T-helper 1 cell treated with Interleukin-12 subunit alpha and Interleukin-12 subunit beta and Interleukin-4 antibody, amounts not matched to agents 30 μg/mL and 1 μg/mL, for 36 hours (primary cell): ENCODE measurements around the gene CDK9.
"Not testable (repeated sequence)": the region's sequence is repeated elsewhere in the genome, so short reads cannot be mapped to it uniquely, and the experiment has no call there.

Experiments used
- H3K27ac Mint-ChIP-seq: one replicate; pipeline ENCODE4 v1.8.0; 2021; ENCODE audit warnings: mild to moderate bottlenecking, mixed read lengths
- H3K27me3 Mint-ChIP-seq: one replicate; pipeline ENCODE4 v1.8.0; 2021; ENCODE audit warnings: low read depth, mixed read lengths
- H3K36me3 Mint-ChIP-seq: one replicate; pipeline ENCODE4 v1.8.0; 2021; ENCODE audit warnings: low read depth, mixed read lengths
- H3K4me1 Mint-ChIP-seq: one replicate; pipeline ENCODE4 v1.8.0; 2021; ENCODE audit warnings: low read depth, mixed read lengths
- H3K4me3 Mint-ChIP-seq: one replicate; pipeline ENCODE4 v1.8.0; 2021; ENCODE audit warnings: mild to moderate bottlenecking, moderate library complexity, mixed read lengths
- H3K9me3 Mint-ChIP-seq: one replicate; pipeline ENCODE4 v1.8.0; 2021; ENCODE audit warnings: mixed read lengths

CDK9 gene

DNA sequence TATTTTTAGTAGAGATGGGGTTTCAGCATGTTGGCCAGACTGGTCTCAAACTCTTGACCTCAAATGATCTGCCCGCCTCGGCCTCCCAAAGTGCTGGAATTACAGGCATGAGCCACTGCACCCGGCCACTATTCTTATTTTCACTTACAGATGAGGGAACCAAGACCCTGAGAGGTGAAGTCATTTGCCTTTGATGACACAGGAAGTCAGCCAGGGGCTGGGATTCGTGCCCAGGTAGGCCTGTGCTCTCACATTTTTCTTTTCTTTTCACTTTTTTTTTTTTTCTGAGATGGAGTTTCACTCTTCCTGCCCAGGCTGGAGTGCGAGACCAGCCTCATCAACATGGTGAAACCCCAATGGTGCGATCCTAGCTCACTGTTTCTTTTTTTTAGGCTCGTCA, 46.4 kb downstream of the CDK9 start:
- peaks cover 15% of the 10 kb centered on the region for H3K36me3 Mint-ChIP-seq
- no peak overlapping the region for H3K4me3 Mint-ChIP-seq
- H3K27me3 Mint-ChIP-seq = no peaks in the 10 kb centered on the region
- H3K9me3 Mint-ChIP-seq = no peaks in the 10 kb centered on the region
- H3K27ac Mint-ChIP-seq = peak overlapping the region; percentile 3
- H3K4me1 Mint-ChIP-seq = peaks cover 3% of the 10 kb centered on the region

- Mint-ChIP-seq H3K4me3 (no peak overlapping the region), H3K36me3 (peaks cover 15% of the 10 kb centered on the region), H3K27ac (no peak overlapping the region), H3K9me3 (no peaks in the 10 kb centered on the region), H3K4me1 (peaks cover 3% of the 10 kb centered on the region), H3K27me3 (no peaks in the 10 kb centered on the region)
These were observed 47.7 kb downstream of the CDK9 start for GRCh38 chr9:127833555-127833954.

DNA sequence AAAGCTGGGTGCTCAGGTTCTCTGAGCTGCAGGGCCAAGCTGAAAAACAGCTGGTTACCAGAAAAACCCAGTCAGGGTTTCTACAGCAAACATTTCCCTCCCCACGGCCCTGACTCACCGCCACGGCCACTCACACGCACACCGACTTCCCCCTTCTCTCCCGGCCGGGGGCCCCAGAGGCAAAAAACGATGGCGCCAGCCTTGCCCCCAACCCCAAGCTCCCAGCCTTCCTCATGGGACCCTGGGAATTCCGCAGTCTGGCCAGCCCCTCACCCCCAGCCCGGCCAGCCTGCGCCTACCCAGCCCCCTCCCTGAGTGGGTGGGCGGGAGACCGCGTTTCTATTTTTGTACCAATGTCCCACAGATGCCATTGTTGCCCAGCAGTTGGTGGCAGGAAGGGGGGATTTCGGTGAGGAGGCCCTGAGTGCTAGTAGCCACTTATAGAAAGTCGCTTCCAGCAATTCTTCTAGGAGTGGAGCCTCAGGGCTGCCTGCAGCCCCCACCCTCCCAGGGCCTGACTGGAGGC, 50.2 kb downstream of the CDK9 start:
- H3K4me1 Mint-ChIP-seq = peaks cover 3% of the 10 kb centered on the region
- no peak overlapping the region for H3K4me3 Mint-ChIP-seq
- no peaks in the 10 kb centered on the region for H3K27me3 Mint-ChIP-seq
- no peak overlapping the region for H3K27ac Mint-ChIP-seq
- no peaks in the 10 kb centered on the region for H3K9me3 Mint-ChIP-seq
- H3K36me3 Mint-ChIP-seq = peaks cover 6% of the 10 kb centered on the region

GRCh38 chr9:127836561-127836960, 50.7 kb downstream of the CDK9 start:
- H3K4me1 Mint-ChIP-seq, H3K36me3 Mint-ChIP-seq, H3K27me3 Mint-ChIP-seq, H3K4me3 Mint-ChIP-seq, H3K9me3 Mint-ChIP-seq, H3K27ac Mint-ChIP-seq: not testable (repeated sequence)

DNA sequence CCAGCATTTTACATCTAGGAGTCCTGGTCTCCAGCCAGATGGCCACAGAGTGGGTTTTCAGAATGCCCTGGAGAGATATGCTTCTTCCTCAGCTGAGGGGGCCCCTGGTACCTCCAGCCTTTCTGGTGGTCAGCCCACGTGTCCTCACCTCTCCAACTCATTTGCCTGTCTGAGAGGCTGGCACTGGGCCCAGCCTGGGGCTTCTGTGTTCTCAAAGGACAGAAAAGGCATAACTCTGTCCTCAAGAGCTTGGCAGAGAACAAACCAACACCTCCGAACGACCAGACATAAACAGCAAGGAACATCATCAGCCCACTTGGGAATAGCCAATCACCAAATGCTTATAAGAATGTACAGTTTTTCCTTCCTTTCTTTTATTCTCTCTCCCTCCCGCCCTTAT, 51.5 kb downstream of the CDK9 start:
- no peaks in the 10 kb centered on the region for H3K9me3 Mint-ChIP-seq
- H3K4me1 Mint-ChIP-seq = peaks cover 1% of the 10 kb centered on the region
- H3K36me3 Mint-ChIP-seq = peaks cover 9% of the 10 kb centered on the region
- no peak overlapping the region for H3K27ac Mint-ChIP-seq
- no peaks in the 10 kb centered on the region for H3K27me3 Mint-ChIP-seq
- no peak overlapping the region for H3K4me3 Mint-ChIP-seq

DNA sequence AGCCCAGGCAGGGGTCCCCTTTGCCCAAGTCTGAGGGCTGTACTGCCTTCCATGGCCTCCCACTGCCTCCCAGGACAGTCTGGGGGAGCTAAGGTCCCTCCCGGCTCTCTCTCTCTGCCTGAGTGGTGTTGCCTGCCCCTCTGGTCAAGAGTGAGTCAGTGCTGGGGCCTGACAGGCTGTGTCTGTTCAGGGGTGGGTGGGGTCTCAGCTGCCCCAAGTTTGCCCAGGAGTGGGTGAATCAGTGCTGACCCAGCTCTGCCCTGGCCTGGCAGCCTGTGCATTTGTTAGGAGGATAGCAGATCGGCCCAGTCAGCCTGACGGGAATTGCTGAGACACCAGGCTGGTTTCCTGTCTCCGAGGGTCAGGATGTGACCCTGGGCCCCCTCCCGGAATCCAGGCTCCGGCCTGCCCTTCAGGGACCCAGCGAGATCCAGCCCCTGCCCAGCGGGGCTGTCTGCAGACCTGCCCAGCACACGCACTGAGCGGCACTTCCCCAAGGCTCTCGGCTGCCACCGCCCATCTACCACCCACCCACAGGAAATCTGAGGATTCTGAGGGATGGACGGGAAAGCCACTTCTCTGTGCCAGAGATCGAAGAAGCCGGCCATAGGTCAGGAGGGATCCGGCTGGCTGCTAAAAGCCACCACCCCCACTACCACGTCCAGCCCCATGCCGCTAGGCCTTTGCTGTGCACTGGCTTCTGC, 52.7 kb downstream of the CDK9 start:
- Mint-ChIP-seq H3K9me3 (no peaks in the 10 kb centered on the region), H3K27me3 (no peaks in the 10 kb centered on the region), H3K36me3 (peaks cover 9% of the 10 kb centered on the region), H3K4me1 (no peaks in the 10 kb centered on the region), H3K27ac (no peak overlapping the region), H3K4me3 (no peak overlapping the region)
